ENCODE measurements around the gene RASGRF2.

RASGRF2 gene

GRCh38 chr5:81134566-81134965, 174.4 kb downstream of the RASGRF2 start:
- no peak for DNase-seq (ENCODE audit: low spot score)

GRCh38 chr5:81136557-81136956, 176.4 kb downstream of the RASGRF2 start:
- no peak for DNase-seq (ENCODE audit: low spot score)

- no peak for DNase-seq (ENCODE audit: low spot score)
These were observed 177.7 kb downstream of the RASGRF2 start for GRCh38 chr5:81137833-81138232.

GRCh38 chr5:81140441-81140840, 180.3 kb downstream of the RASGRF2 start:
- DNase-seq (ENCODE audit: low spot score), result no peak

GRCh38 chr5:81140943-81141342, 180.8 kb downstream of the RASGRF2 start:
- no peak for DNase-seq (ENCODE audit: low spot score)

- DNase-seq (ENCODE audit: low spot score), result no peak
These were observed 181.9 kb downstream of the RASGRF2 start for GRCh38 chr5:81142108-81142507.

- no peak for DNase-seq (ENCODE audit: low spot score)
These were observed 185.3 kb downstream of the RASGRF2 start for GRCh38 chr5:81145329-81145935.

GRCh38 chr5:81146031-81146430, 185.9 kb downstream of the RASGRF2 start:
- DNase-seq (ENCODE audit: low spot score), result no peak

- DNase-seq (ENCODE audit: low spot score), result no peak
These were observed 187.1 kb downstream of the RASGRF2 start for GRCh38 chr5:81147011-81147885.

- no peak for DNase-seq (ENCODE audit: low spot score)
These were observed 187.9 kb downstream of the RASGRF2 start for GRCh38 chr5:81147886-81148571.

- DNase-seq (ENCODE audit: low spot score), result no peak
These were observed 191.4 kb downstream of the RASGRF2 start for GRCh38 chr5:81151546-81151945.

- no peak for DNase-seq (ENCODE audit: low spot score)
These were observed 194.6 kb downstream of the RASGRF2 start for GRCh38 chr5:81154725-81155124.

GRCh38 chr5:81156732-81157131, 196.6 kb downstream of the RASGRF2 start:
- no peak for DNase-seq (ENCODE audit: low spot score)

- no peak for DNase-seq (ENCODE audit: low spot score)
These were observed 200.9 kb downstream of the RASGRF2 start for GRCh38 chr5:81161012-81161601.

- no peak for DNase-seq (ENCODE audit: low spot score)
These were observed 202.3 kb downstream of the RASGRF2 start for GRCh38 chr5:81162501-81162900.

GRCh38 chr5:81163651-81164050, 203.5 kb downstream of the RASGRF2 start:
- no peak for DNase-seq (ENCODE audit: low spot score)

GRCh38 chr5:81164476-81164875, 204.3 kb downstream of the RASGRF2 start:
- no peak for DNase-seq (ENCODE audit: low spot score)

- no peak for DNase-seq (ENCODE audit: low spot score)
These were observed 204.8 kb downstream of the RASGRF2 start for GRCh38 chr5:81164936-81165335.

- DNase-seq (ENCODE audit: low spot score), result peak; percentile 51
These were observed 205.4 kb downstream of the RASGRF2 start for GRCh38 chr5:81165493-81166119.

- no peak for DNase-seq (ENCODE audit: low spot score)
These were observed 206.3 kb downstream of the RASGRF2 start for GRCh38 chr5:81166430-81166829.

GRCh38 chr5:81167078-81167477, 206.9 kb downstream of the RASGRF2 start:
- no peak for DNase-seq (ENCODE audit: low spot score)

GRCh38 chr5:81167544-81167943, 207.4 kb downstream of the RASGRF2 start:
- no peak for DNase-seq (ENCODE audit: low spot score)
